Vagina (tissue), 2 donors: Measurements from ENCODE around the gene RALGPS2.

ENCODE experiments used
- POLR2A ChIP-seq, 2 donors: fragments of 450-650 bp; IDR thresholded peaks; one replicate each; pipeline ENCODE4 v1.6.1; 2017; ENCODE audit warnings: antibody characterized with exemption in 2 of 2, mild to moderate bottlenecking in 2 of 2, moderate library complexity in 2 of 2
- TF ChIP-seq, protein P1 (sequence below), 3 experiments: fragments of 450-650 bp in 2 of 3; fragments of 200-600 bp in 1 of 3; sonication (generic) in 1 of 3; IDR thresholded peaks; one replicate each; pipeline ENCODE4 v1.5.1; 2017 to 2019; ENCODE audit warnings: antibody characterized with exemption in 3 of 3, mild to moderate bottlenecking in 2 of 3, moderate library complexity in 2 of 3

DNA sequence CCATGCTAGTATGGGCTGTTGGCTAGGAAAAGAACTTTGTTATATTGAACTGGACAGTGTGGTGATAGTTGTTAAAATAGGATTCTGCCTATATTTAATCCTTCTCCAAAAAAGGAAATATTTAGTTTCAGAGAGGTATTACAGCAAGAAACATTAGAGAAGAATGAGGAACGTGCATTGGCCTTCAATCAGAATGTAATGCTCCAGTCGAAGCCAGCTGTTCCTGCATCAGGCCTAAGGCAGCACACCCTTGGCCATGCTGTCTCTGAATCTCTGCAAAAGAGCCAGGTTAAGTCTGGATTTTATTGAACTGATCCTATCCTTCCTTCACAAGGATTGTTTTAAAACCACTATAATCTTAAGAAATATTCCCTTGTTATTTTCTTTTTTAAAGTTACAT, 35.3 kb upstream of the RALGPS2 start:
- TF ChIP-seq, protein P1, sequence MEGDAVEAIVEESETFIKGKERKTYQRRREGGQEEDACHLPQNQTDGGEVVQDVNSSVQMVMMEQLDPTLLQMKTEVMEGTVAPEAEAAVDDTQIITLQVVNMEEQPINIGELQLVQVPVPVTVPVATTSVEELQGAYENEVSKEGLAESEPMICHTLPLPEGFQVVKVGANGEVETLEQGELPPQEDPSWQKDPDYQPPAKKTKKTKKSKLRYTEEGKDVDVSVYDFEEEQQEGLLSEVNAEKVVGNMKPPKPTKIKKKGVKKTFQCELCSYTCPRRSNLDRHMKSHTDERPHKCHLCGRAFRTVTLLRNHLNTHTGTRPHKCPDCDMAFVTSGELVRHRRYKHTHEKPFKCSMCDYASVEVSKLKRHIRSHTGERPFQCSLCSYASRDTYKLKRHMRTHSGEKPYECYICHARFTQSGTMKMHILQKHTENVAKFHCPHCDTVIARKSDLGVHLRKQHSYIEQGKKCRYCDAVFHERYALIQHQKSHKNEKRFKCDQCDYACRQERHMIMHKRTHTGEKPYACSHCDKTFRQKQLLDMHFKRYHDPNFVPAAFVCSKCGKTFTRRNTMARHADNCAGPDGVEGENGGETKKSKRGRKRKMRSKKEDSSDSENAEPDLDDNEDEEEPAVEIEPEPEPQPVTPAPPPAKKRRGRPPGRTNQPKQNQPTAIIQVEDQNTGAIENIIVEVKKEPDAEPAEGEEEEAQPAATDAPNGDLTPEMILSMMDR (IDR thresholded peaks at IDR 0.05) = no peak
- TF ChIP-seq POLR2A (IDR thresholded peaks at IDR 0.05) = no peak
